Cerebellar nuclear complex (tissue), 1 donor: ENCODE measurements around the gene JPT1.
"Not testable (repeated sequence)": the region's sequence is repeated elsewhere in the genome, so short reads cannot be mapped to it uniquely, and the experiment has no call there.

Experiments used
- DNase-seq, 2 experiments: peaks; one replicate each; lab custom pipeline; 2025; lab: John Stamatoyannopoulos, UW

Gene JPT1

GRCh38 chr17:75154195-75155106 is at the start of gene JPT1:
JPT1 (minus strand) TSS chr17:75154512; CDS start chr17:75154397, 115 bp downstream.
- peak; percentile 93 to 97 for DNase-seq

- no peak for DNase-seq
These were observed 45.7 kb upstream of the JPT1 start for GRCh38 chr17:75199886-75200618.

- DNase-seq, result no peak
These were observed 40.6 kb upstream of the JPT1 start for GRCh38 chr17:75194879-75195278.

- no peak for DNase-seq
These were observed 37.3 kb upstream of the JPT1 start for GRCh38 chr17:75191584-75191983.

GRCh38 chr17:75188614-75189013 is 34.3 kb upstream of the JPT1 start:
- DNase-seq, result no peak

- DNase-seq, result no peak
These were observed 29.9 kb upstream of the JPT1 start for GRCh38 chr17:75183999-75184884.

- DNase-seq, result peak in 1 of 2 experiments; percentile 62
These were observed 28.5 kb upstream of the JPT1 start, which contains the start of gene SUMO2 for GRCh38 chr17:75182569-75183436. SUMO2 (minus strand) TSS chr17:75182959; CDS start chr17:75182834, 125 bp downstream.

GRCh38 chr17:75182319-75182568 is 27.9 kb upstream of the JPT1 start:
- no peak for DNase-seq

GRCh38 chr17:75181608-75182318 is 27.5 kb upstream of the JPT1 start:
- no peak for DNase-seq

- no peak for DNase-seq
These were observed 26.8 kb upstream of the JPT1 start for GRCh38 chr17:75181110-75181509.

GRCh38 chr17:75178453-75178852 is 24.1 kb upstream of the JPT1 start:
- DNase-seq, result no peak

- DNase-seq, result no peak
These were observed 22.3 kb upstream of the JPT1 start for GRCh38 chr17:75176625-75177024.

GRCh38 chr17:75174996-75175395 is 20.7 kb upstream of the JPT1 start:
- no peak for DNase-seq

GRCh38 chr17:75173526-75173925 is 19.2 kb upstream of the JPT1 start:
- no peak for DNase-seq

- no peak for DNase-seq
These were observed 14.7 kb upstream of the JPT1 start for GRCh38 chr17:75168998-75169397.

GRCh38 chr17:75164606-75165005 is 10.3 kb upstream of the JPT1 start:
- DNase-seq, result not testable (repeated sequence)

GRCh38 chr17:75163074-75163473 is 8.8 kb upstream of the JPT1 start:
- no peak for DNase-seq

- DNase-seq, result no peak
These were observed 5.9 kb upstream of the JPT1 start for GRCh38 chr17:75160211-75160610.

- no peak for DNase-seq
These were observed 5.1 kb upstream of the JPT1 start for GRCh38 chr17:75159196-75160031.

- not testable (repeated sequence) for DNase-seq
These were observed 4.2 kb upstream of the JPT1 start for GRCh38 chr17:75158480-75158879.
